MM.1S (cell line): ENCODE data around the gene ALB.

Experiments used
- DNase-seq: peaks from one replicate; pipeline ENCODE4 v3.0.0-alpha.2; 2015
- H2AFZ ChIP-seq: fragments of 300-600 bp; sonication (generic); 2 replicates; pipeline ENCODE4 v1.6.0; 2016; ENCODE audit warnings: antibody characterized with exemption, low read length
- H3F3A ChIP-seq: fragments of 300-600 bp; sonication (generic); 2 replicates; pipeline ENCODE4 v1.6.1; 2016; ENCODE audit warnings: mild to moderate bottlenecking, antibody characterized with exemption, low read length, moderate library complexity, mixed read lengths; ENCODE audit not compliant: insufficient read depth
- H3K27ac ChIP-seq: fragments of 300-600 bp; sonication (generic); 2 replicates; pipeline ENCODE4 v1.5.1; 2016; ENCODE audit warnings: mild to moderate bottlenecking, low read length
- H3K27me3 ChIP-seq: fragments of 300-600 bp; sonication (generic); replicated peaks from 2 replicates; pipeline ENCODE4 v1.6.0; 2016; ENCODE audit warnings: low read length; ENCODE audit not compliant: insufficient read depth
- H3K36me3 ChIP-seq: fragments of 300-600 bp; sonication (generic); replicated peaks from 2 replicates; pipeline ENCODE4 v1.6.1; 2016; ENCODE audit warnings: mild to moderate bottlenecking, low read length, mixed read lengths; ENCODE audit not compliant: insufficient read depth
- H3K4me1 ChIP-seq: fragments of 300-600 bp; sonication (generic); 2 replicates; pipeline ENCODE4 v1.6.1; 2016; ENCODE audit warnings: low read length, mixed read lengths
- H3K4me2 ChIP-seq: fragments of 300-600 bp; sonication (generic); 2 replicates; pipeline ENCODE4 v1.6.0; 2016; ENCODE audit warnings: low read depth, low read length
- H3K4me3 ChIP-seq: fragments of 300-600 bp; sonication (generic); 2 replicates; pipeline ENCODE4 v1.5.1; 2016; ENCODE audit warnings: low read length, mixed read lengths
- H3K79me2 ChIP-seq: fragments of 300-600 bp; sonication (generic); 2 replicates; pipeline ENCODE4 v1.6.1; 2016; ENCODE audit warnings: mixed run types, low read length, mixed read lengths
- H3K9ac ChIP-seq: fragments of 300-600 bp; sonication (generic); 2 replicates; pipeline ENCODE4 v1.6.1; 2016; ENCODE audit warnings: low read length, mixed read lengths
- H3K9me2 ChIP-seq: fragments of 300-600 bp; sonication (generic); replicated peaks from 2 replicates; pipeline ENCODE4 v1.6.1; 2016; ENCODE audit warnings: mild to moderate bottlenecking, low read length, mixed read lengths; ENCODE audit not compliant: insufficient read depth
- H3K9me3 ChIP-seq: fragments of 300-600 bp; sonication (generic); replicated peaks from 2 replicates; pipeline ENCODE4 v1.6.1; 2016; ENCODE audit warnings: mild to moderate bottlenecking, low read length, mixed read lengths; ENCODE audit not compliant: insufficient read depth
- H4K20me1 ChIP-seq: fragments of 300-600 bp; sonication (generic); 2 replicates; pipeline ENCODE4 v1.6.1; 2016; ENCODE audit warnings: mild to moderate bottlenecking, low read length, moderate library complexity, mixed read lengths; ENCODE audit not compliant: insufficient read depth
- EZH2 ChIP-seq: fragments of 300-600 bp; sonication (generic); optimal IDR thresholded peaks from 2 replicates; pipeline ENCODE3; 2017; ENCODE audit warnings: low read depth, mild to moderate bottlenecking, antibody characterized with exemption, low read length, mixed read lengths
- EZH2phosphoT487 ChIP-seq: fragments of 300-600 bp; sonication (generic); IDR thresholded peaks from 2 replicates; pipeline ENCODE4 v1.6.1; 2018; ENCODE audit warnings: antibody characterized with exemption, low read length
- TF ChIP-seq, protein P1 (sequence below): fragments of 300-600 bp; sonication (generic); IDR thresholded peaks from 2 replicates; pipeline ENCODE4 v1.5.1; 2016; ENCODE audit warnings: antibody characterized with exemption, low read length, mixed read lengths

ALB gene

DNA sequence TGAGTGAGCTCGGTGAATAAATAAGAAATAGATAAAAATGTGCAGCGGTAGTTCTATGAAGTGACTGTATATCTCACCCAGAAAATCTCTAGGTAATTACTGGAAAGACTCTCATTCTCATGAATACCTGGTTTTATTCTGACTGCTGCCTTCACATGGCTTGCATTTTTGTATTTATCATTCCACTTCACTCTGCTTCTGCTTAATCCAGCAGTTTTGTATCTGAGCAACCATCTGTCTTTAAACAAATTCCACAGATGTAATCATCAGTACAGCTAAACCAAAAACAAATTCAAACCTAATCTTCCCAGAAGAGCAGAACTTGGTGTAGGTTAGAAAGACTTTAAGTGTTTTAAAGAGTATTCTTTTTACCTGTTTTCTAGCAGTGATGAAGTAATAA, 11.2 kb upstream of the ALB start:
- H3K9me3 ChIP-seq = no peaks in the 10 kb centered on the region
- no peak overlapping the region for H2AFZ ChIP-seq
- H3K4me2 ChIP-seq = no peak overlapping the region
- H3K36me3 ChIP-seq = no peaks in the 10 kb centered on the region
- H3K4me3 ChIP-seq = no peak overlapping the region
- H3K4me1 ChIP-seq = no peaks in the 10 kb centered on the region
- no peaks in the 10 kb centered on the region for H4K20me1 ChIP-seq
- no peaks in the 10 kb centered on the region for H3K27me3 ChIP-seq
- TF ChIP-seq, protein P1, sequence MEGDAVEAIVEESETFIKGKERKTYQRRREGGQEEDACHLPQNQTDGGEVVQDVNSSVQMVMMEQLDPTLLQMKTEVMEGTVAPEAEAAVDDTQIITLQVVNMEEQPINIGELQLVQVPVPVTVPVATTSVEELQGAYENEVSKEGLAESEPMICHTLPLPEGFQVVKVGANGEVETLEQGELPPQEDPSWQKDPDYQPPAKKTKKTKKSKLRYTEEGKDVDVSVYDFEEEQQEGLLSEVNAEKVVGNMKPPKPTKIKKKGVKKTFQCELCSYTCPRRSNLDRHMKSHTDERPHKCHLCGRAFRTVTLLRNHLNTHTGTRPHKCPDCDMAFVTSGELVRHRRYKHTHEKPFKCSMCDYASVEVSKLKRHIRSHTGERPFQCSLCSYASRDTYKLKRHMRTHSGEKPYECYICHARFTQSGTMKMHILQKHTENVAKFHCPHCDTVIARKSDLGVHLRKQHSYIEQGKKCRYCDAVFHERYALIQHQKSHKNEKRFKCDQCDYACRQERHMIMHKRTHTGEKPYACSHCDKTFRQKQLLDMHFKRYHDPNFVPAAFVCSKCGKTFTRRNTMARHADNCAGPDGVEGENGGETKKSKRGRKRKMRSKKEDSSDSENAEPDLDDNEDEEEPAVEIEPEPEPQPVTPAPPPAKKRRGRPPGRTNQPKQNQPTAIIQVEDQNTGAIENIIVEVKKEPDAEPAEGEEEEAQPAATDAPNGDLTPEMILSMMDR = no peak
- no peak for TF ChIP-seq EZH2phosphoT487
- TF ChIP-seq EZH2 = no peak
- no peak for DNase-seq
- no peaks in the 10 kb centered on the region for H3K79me2 ChIP-seq
- no peak overlapping the region for H3K9ac ChIP-seq
- H3K27ac ChIP-seq = no peak overlapping the region
- H3F3A ChIP-seq = no peaks in the 10 kb centered on the region
- no peaks in the 10 kb centered on the region for H3K9me2 ChIP-seq

DNA sequence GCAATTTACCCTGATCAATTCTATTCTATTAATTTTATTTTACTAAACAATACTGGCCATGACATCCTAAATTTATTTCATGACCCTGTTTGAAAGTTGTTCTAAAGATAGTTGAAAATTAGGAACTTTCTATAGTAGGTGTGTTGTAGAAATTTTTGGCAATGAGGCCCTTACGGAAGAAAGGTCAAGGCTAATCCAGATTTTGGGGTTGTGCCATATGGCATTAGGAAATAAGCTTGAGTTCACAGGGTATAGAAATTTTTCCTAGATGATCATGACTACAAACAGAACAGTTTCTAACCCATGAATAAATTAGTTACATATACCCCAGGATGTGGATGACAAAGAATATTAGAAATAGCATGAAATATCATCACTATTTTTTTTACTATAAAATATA, 7.8 kb upstream of the ALB start:
- TF ChIP-seq EZH2 = no peak
- TF ChIP-seq, protein P1 = no peak
- TF ChIP-seq EZH2phosphoT487 = no peak

GRCh38 chr4:73396993-73397972, 6.8 kb upstream of the ALB start:
- Histone ChIP-seq H3K4me2 (no peak overlapping the region), H3F3A (no peaks in the 10 kb centered on the region), H3K4me3 (no peak overlapping the region), H3K4me1 (no peaks in the 10 kb centered on the region), H4K20me1 (no peaks in the 10 kb centered on the region), H3K9ac (no peak overlapping the region), H3K9me3 (no peaks in the 10 kb centered on the region), H3K27ac (no peak overlapping the region), H3K79me2 (no peaks in the 10 kb centered on the region), H2AFZ (no peak overlapping the region), H3K9me2 (no peaks in the 10 kb centered on the region), H3K27me3 (no peaks in the 10 kb centered on the region), H3K36me3 (no peaks in the 10 kb centered on the region)
- no peak for DNase-seq
- no peak for TF ChIP-seq EZH2
- no peak for TF ChIP-seq EZH2phosphoT487
- TF ChIP-seq, protein P1 = no peak

More for the DNA sequence above, 7.8 kb upstream of the ALB start:
- no peak overlapping the region for H3K9ac ChIP-seq
- no peaks in the 10 kb centered on the region for H3F3A ChIP-seq
- no peak overlapping the region for H3K4me2 ChIP-seq
- no peaks in the 10 kb centered on the region for H4K20me1 ChIP-seq
- no peaks in the 10 kb centered on the region for H3K9me3 ChIP-seq
- no peak for DNase-seq
- H3K27me3 ChIP-seq = no peaks in the 10 kb centered on the region
- H3K27ac ChIP-seq = no peak overlapping the region
- H3K4me1 ChIP-seq = no peaks in the 10 kb centered on the region
- no peaks in the 10 kb centered on the region for H3K9me2 ChIP-seq
- H3K79me2 ChIP-seq = no peaks in the 10 kb centered on the region
- H2AFZ ChIP-seq = no peak overlapping the region
- H3K36me3 ChIP-seq = no peaks in the 10 kb centered on the region
- H3K4me3 ChIP-seq = no peak overlapping the region
